Right atrium auricular region (tissue), 2 donors: ENCODE data around the gene RPL38. TPM values are rescaled to one million over a fixed set of nuclear protein-coding genes. Genes with fewer than 3 reads are reported as not detected.

Experiments
- DNase-seq: peaks from one replicate; pipeline ENCODE4 v3.0.0-alpha.2; 2019; ENCODE audit warnings: low spot score
- H3K27ac ChIP-seq, 2 donors: fragments of 200-600 bp; sonication (generic); 1 replicate in 1 of 2; 2 replicates in 1 of 2; pipeline ENCODE4 v1.5.1; 2016 to 2019
- H3K27me3 ChIP-seq, 2 donors: fragments of 200-600 bp; sonication (generic); one replicate each; pipeline versions ENCODE4 v1.5.1 to v1.6.0; 2017 to 2019
- H3K36me3 ChIP-seq: fragments of 200-600 bp; sonication (generic); one replicate; pipeline ENCODE4 v1.5.1; 2016
- H3K4me1 ChIP-seq, 2 donors: fragments of 200-600 bp; sonication (generic); one replicate each; pipeline versions ENCODE4 v1.5.1 to v1.6.0; 2017 to 2019
- H3K4me3 ChIP-seq, 2 donors: fragments of 200-600 bp; sonication (generic); 1 replicate in 1 of 2; 2 replicates in 1 of 2; pipeline ENCODE4 v1.5.1; 2017 to 2019; ENCODE audit warnings: mild to moderate bottlenecking in 1 of 2, moderate library complexity in 1 of 2
- H3K9me3 ChIP-seq, 2 donors: fragments of 200-600 bp; sonication (generic); one replicate each; pipeline ENCODE4 v1.5.1; 2019
- CTCF ChIP-seq, 2 donors: fragments of 200-600 bp; sonication (generic); IDR thresholded peaks; one replicate each; pipeline ENCODE4 v1.5.1; 2019; ENCODE audit warnings: antibody characterized with exemption in 2 of 2
- total RNA-seq, 2 donors: library from RNA; depleted of rRNA; stranded (reverse); fragments of >200 nt; gene quantifications; one replicate each; pipeline ENCODE4 v1.1.0, GENCODE V29; 2016

Gene RPL38
- total RNA-seq, 2 donors from 2014 or later: 212 to 310 TPM

DNA sequence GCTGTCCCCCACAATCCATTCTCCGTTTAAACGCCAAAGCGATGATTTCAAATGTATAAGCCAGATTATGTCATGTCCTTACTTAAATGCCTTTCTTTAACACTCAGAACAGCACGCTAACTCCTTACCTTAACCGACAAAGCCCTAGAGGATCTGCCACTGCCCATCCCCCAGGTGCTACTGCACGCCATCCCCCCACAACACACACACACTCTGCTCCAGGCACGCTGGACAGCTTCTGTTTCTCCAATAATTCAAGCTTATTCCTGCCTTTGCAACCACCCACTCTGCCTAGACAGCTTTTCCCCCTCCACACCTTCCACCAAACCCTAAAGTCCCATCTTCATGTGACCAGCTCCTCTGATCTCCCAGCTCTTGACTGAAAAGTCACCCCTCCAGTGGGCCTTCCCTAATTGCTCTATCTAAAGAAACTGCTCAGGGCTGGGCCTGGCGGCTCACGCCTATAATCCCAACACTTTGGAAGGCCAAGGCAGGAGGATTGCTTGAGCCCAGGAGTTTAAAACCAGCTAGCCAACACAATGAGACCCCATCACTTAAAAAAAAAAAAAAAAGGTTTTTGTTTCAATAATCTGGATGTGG is 38.9 kb upstream of the RPL38 start:
- H3K4me1 ChIP-seq: no peaks in the 10 kb centered on the region
- no peak overlapping the region for H3K4me3 ChIP-seq
- H3K27me3 ChIP-seq: no peaks in the 10 kb centered on the region
- H3K27ac ChIP-seq: no peak overlapping the region
- no peak for TF ChIP-seq CTCF (IDR thresholded peaks at IDR 0.05)
- no peak for DNase-seq
- H3K9me3 ChIP-seq: peaks cover 0 to 6% of the 10 kb centered on the region in 2 donors
- H3K36me3 ChIP-seq: no peaks in the 10 kb centered on the region

DNA sequence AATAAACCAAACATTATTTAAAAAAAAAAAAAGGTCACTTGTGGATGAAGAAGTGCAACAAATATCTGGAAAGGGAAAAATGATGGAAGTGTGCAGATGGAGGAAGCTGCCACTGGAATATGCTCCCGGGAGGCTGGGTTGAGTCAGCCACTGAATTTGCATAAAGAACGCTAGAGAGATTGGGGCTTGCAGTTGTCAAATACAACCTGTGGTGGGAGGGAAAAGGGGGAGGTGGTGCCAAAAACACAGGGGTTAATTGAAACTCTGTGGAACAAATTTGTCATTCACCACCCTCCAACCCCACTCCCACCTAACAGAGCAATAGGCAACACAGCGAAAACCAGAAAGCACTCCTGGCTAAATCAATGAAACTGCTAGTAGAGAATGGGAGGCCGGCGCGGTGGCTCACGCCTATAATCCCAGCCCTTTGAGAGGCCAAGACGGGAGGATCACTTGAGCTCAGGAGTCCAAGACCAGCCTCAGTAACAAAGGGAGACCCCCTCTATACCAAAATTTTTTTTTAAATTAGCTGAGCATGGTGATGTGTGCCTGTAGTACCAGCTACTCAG is 37.6 kb upstream of the RPL38 start:
- Histone ChIP-seq H3K4me1 (no peaks in the 10 kb centered on the region), H3K27me3 (no peaks in the 10 kb centered on the region), H3K36me3 (no peaks in the 10 kb centered on the region), H3K9me3 (peaks cover 0 to 6% of the 10 kb centered on the region in 2 donors), H3K27ac (no peak overlapping the region), H3K4me3 (no peak overlapping the region)
- DNase-seq: no peak
- no peak for TF ChIP-seq CTCF (IDR thresholded peaks at IDR 0.05)

DNA sequence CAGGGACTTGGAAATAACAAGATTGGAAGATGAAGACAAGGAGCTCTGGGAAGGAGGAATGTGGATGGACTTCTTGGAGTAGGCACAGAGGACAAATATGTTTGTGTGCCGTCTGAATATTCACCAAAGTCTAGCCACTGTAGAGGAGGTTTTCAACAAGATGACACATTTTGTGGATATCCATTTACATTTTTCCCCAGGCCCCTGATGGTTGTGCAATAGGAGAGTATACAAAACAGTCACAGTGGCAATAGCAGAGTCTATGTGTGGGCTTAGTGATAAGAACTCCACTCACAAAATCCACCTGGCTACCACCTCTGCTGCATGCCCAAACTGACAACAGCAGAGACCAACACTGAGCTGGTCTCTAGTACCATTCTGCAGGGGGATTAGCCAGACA is 32.6 kb upstream of the RPL38 start:
- TF ChIP-seq CTCF (IDR thresholded peaks at IDR 0.05): no peak
- H3K4me1 ChIP-seq: no peaks in the 10 kb centered on the region
- no peak for DNase-seq
- H3K9me3 ChIP-seq: peaks cover 0 to 6% of the 10 kb centered on the region in 2 donors
- no peak overlapping the region for H3K4me3 ChIP-seq
- H3K27me3 ChIP-seq: no peaks in the 10 kb centered on the region
- no peaks in the 10 kb centered on the region for H3K36me3 ChIP-seq
- no peak overlapping the region for H3K27ac ChIP-seq

- DNase-seq: no peak
- Histone ChIP-seq H3K27me3 (no peaks in the 10 kb centered on the region), H3K4me1 (no peaks in the 10 kb centered on the region), H3K4me3 (no peak overlapping the region), H3K36me3 (no peaks in the 10 kb centered on the region), H3K9me3 (no peaks in the 10 kb centered on the region), H3K27ac (no peak overlapping the region)
- TF ChIP-seq CTCF (IDR thresholded peaks at IDR 0.05): no peak
Observed at GRCh38 chr17:74172700-74173099, 30.8 kb upstream of the RPL38 start.

DNA sequence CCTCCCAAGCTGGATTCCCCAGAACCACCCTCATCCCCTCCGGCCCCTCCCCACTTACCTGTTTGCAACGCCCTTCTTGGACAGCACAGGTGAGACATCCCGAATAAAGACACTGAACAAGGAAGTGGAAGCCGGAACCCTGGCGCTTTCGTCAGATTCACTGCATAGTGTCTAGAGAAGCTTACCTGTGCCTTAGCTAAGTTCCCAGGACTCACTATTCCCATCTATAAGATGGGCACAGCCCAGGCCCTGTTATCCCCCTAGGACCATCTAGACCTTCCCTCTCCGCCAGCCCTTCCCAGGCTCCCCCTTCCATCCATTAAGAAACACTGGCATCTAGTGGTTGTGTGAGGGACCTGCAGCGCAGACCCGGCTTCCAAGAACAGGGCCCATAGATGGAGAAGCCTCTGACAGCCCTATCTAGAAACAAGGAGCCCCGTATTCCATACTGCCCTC is 26.9 kb upstream of the RPL38 start:
- Histone ChIP-seq H3K4me1 (no peaks in the 10 kb centered on the region), H3K27me3 (no peaks in the 10 kb centered on the region), H3K4me3 (no peak overlapping the region), H3K36me3 (no peaks in the 10 kb centered on the region), H3K9me3 (no peaks in the 10 kb centered on the region), H3K27ac (no peak overlapping the region)
- TF ChIP-seq CTCF (IDR thresholded peaks at IDR 0.05): peak; percentile 67 to 81
- peak; percentile 63 for DNase-seq

GRCh38 chr17:74177018-74177450 is 26.4 kb upstream of the RPL38 start:
- no peak for TF ChIP-seq CTCF (IDR thresholded peaks at IDR 0.05)
- no peaks in the 10 kb centered on the region for H3K36me3 ChIP-seq

More at GRCh38 chr17:74177018-74177450, 26.4 kb upstream of the RPL38 start:
- H3K27me3 ChIP-seq: no peaks in the 10 kb centered on the region
- no peaks in the 10 kb centered on the region for H3K4me1 ChIP-seq
- DNase-seq: no peak
- H3K27ac ChIP-seq: no peak overlapping the region
- H3K9me3 ChIP-seq: no peaks in the 10 kb centered on the region
- no peak overlapping the region for H3K4me3 ChIP-seq
